CD14-positive monocyte (primary cell): Measurements from ENCODE around the gene RTL5. TPM values are rescaled to one million over a fixed set of nuclear protein-coding genes. Genes with fewer than 3 reads are reported as not detected.

Experiments
- DNase-seq, 3 donors: peaks; one replicate each; pipeline ENCODE4 v3.0.0-alpha.2; 2011 to 2022
- H2AFZ ChIP-seq: 2 replicates; pipeline ENCODE4 v1.6.0; 2012; ENCODE audit warnings: mild to moderate bottlenecking, low read depth, low read length, inconsistent platforms; ENCODE audit not compliant: insufficient read depth, poor library complexity, severe bottlenecking
- H3K27ac ChIP-seq, 2 donors: 1 replicate in 1 of 2; 2 replicates in 1 of 2; pipeline ENCODE4 v1.5.1; 2012 to 2013; ENCODE audit warnings: low read length in 2 of 2, control low read depth in 1 of 2, inconsistent platforms in 1 of 2, low read depth in 1 of 2, mild to moderate bottlenecking in 1 of 2
- H3K27me3 ChIP-seq, 2 donors: one replicate each; pipeline versions ENCODE4 v1.6.0 to v1.6.1; 2011 to 2013; ENCODE audit warnings: low read length in 2 of 2; ENCODE audit not compliant: control insufficient read depth in 2 of 2, insufficient read depth in 2 of 2
- H3K36me3 ChIP-seq, 2 donors: replicated peaks in 1 of 2; 1 replicate in 1 of 2; 2 replicates in 1 of 2; pipeline versions ENCODE4 v1.5.1 to v1.6.1; 2012 to 2013; ENCODE audit warnings: low read length in 2 of 2, control low read depth in 1 of 2, inconsistent platforms in 1 of 2, mild to moderate bottlenecking in 1 of 2; ENCODE audit not compliant: insufficient read depth in 2 of 2, control insufficient read depth in 1 of 2
- H3K4me1 ChIP-seq, 2 donors: 1 replicate in 1 of 2; 2 replicates in 1 of 2; pipeline versions ENCODE4 v1.5.1 to v1.6.1; 2012 to 2013; ENCODE audit warnings: low read length in 2 of 2, control low read depth in 1 of 2, inconsistent platforms in 1 of 2, mild to moderate bottlenecking in 1 of 2, moderate library complexity in 1 of 2; ENCODE audit not compliant: insufficient read depth in 2 of 2, control insufficient read depth in 1 of 2
- H3K4me2 ChIP-seq: replicated peaks from 2 replicates; pipeline ENCODE3; 2012; ENCODE audit warnings: low read length, moderate library complexity, mild to moderate bottlenecking; ENCODE audit not compliant: poor library complexity, severe bottlenecking; ENCODE audit errors: extremely low read depth
- H3K4me3 ChIP-seq, 3 experiments: fragments of 200-600 bp in 1 of 3; sonication (generic) in 1 of 3; replicated peaks in 1 of 3; 1 replicate in 2 of 3; 2 replicates in 1 of 3; pipeline ENCODE4 v1.5.1; 2011 to 2013; ENCODE audit warnings: low read length in 3 of 3, mild to moderate bottlenecking in 3 of 3, control low read depth in 2 of 3, low read depth in 2 of 3, inconsistent platforms in 1 of 3, moderate library complexity in 1 of 3
- H3K79me2 ChIP-seq: 2 replicates; pipeline ENCODE4 v1.6.0; 2012; ENCODE audit warnings: mild to moderate bottlenecking, control low read depth, inconsistent platforms, low read length, moderate library complexity; ENCODE audit not compliant: insufficient read depth
- H3K9ac ChIP-seq: 2 replicates; pipeline ENCODE4 v1.6.0; 2017; ENCODE audit warnings: low read length, mild to moderate bottlenecking; ENCODE audit not compliant: insufficient read depth, poor library complexity, severe bottlenecking
- H3K9me3 ChIP-seq, 2 donors: replicated peaks in 1 of 2; 1 replicate in 1 of 2; 2 replicates in 1 of 2; pipeline versions ENCODE4 v1.5.1 to v1.6.1; 2012 to 2013; ENCODE audit warnings: low read length in 2 of 2, control low read depth in 1 of 2; ENCODE audit not compliant: control insufficient read depth in 1 of 2, insufficient read depth in 1 of 2
- H4K20me1 ChIP-seq: 2 replicates; pipeline ENCODE4 v1.6.0; 2012; ENCODE audit warnings: mild to moderate bottlenecking, low read length, control low read depth, moderate library complexity; ENCODE audit not compliant: insufficient read depth
- H3K27ac Mint-ChIP-seq, 7 donors: one replicate each; pipeline ENCODE4 v1.8.0; 2020; ENCODE audit warnings: mild to moderate bottlenecking in 7 of 7, mixed read lengths in 7 of 7, moderate library complexity in 6 of 7, inconsistent platforms in 2 of 7
- H3K27me3 Mint-ChIP-seq, 3 donors: one replicate each; pipeline ENCODE4 v1.8.0; 2021 to 2022; ENCODE audit warnings: low read depth in 3 of 3, mild to moderate bottlenecking in 3 of 3, mixed read lengths in 3 of 3, moderate library complexity in 3 of 3, inconsistent platforms in 1 of 3
- H3K36me3 Mint-ChIP-seq, 2 donors: one replicate each; pipeline ENCODE4 v1.8.0; 2020; ENCODE audit warnings: mixed read lengths in 2 of 2, inconsistent platforms in 1 of 2, mild to moderate bottlenecking in 1 of 2
- H3K4me1 Mint-ChIP-seq: one replicate; pipeline ENCODE4 v1.8.0; 2020; ENCODE audit warnings: mild to moderate bottlenecking, mixed read lengths
- H3K4me3 Mint-ChIP-seq, 2 donors: one replicate each; pipeline ENCODE4 v1.8.0; 2020; ENCODE audit warnings: mild to moderate bottlenecking in 2 of 2, mixed read lengths in 2 of 2, moderate library complexity in 1 of 2
- H3K9me3 Mint-ChIP-seq, 7 donors: one replicate each; pipeline ENCODE4 v1.8.0; 2020 to 2022; ENCODE audit warnings: mixed read lengths in 7 of 7, mild to moderate bottlenecking in 6 of 7, moderate library complexity in 6 of 7, inconsistent platforms in 2 of 7
- CTCF ChIP-seq: fragments of 200-600 bp; IDR thresholded peaks from one replicate; pipeline ENCODE4 v1.8.0; 2022; ENCODE audit warnings: antibody characterized with exemption, mild to moderate bottlenecking
- WGBS: methylation state at CpG from one replicate; pipeline ENCODE4 v1.1.5; 2013; ENCODE audit warnings: missing lambda C conversion rate; ENCODE audit not compliant: insufficient coverage; 5-methylcytosine and 5-hydroxymethylcytosine counted together
- intact Hi-C, 2 donors: fragments of 100-400 bp; cut with micrococcal nuclease; formaldehyde crosslinking; loops; one replicate each; pipeline versions ENCODE4 v1.15.0 to v1.15.1; 2023
- polyA plus RNA-seq, 3 donors: library from polyadenylated mRNA; depleted of rRNA in 1 of 3; unstranded in 2 of 3; stranded (reverse) in 1 of 3; fragments of 300-500 nt in 2 of 3; fragments of >200 nt in 1 of 3; fragmentation: Illumina TruSeq in 2 of 3; gene quantifications; 1 replicate in 2 of 3; 2 replicates in 1 of 3; pipeline ENCODE4 v1.2.3, GENCODE V29; 2012 to 2021

The RTL5 gene
- polyA plus RNA-seq, 3 donors, result 0.24 to 4.9 (median 0.59) TPM

GRCh38 chrX:72126539-72127140 is 5.1 kb downstream of the RTL5 start:
- Mint-ChIP-seq H3K27me3 (peaks cover 0 to 41% (median 0%) of the 10 kb centered on the region in 3 donors), H3K9me3 (peaks cover 0 to 11% (median 5%) of the 10 kb centered on the region in 7 donors), H3K4me1 (peaks cover 92% of the 10 kb centered on the region), H3K4me3 (peak overlapping the region; percentile 58 to 67), H3K27ac (peak overlapping the region; percentile 80 to 98 (median 93)), H3K36me3 (peaks cover 16 to 35% of the 10 kb centered on the region in 2 donors)
- Histone ChIP-seq H3K4me3 (peak overlapping the region in 1 of 3 experiments; percentile 7), H3K79me2 (peaks cover 70% of the 10 kb centered on the region), H3K4me2 (peak overlapping the region; percentile 32), H3K9ac (peak overlapping the region; percentile 1), H3K36me3 (no peaks in the 10 kb centered on the region), H4K20me1 (peaks cover 32% of the 10 kb centered on the region), H3K27me3 (no peaks in the 10 kb centered on the region), H3K9me3 (no peaks in the 10 kb centered on the region), H3K4me1 (peaks cover 97 to 98% of the 10 kb centered on the region in 2 donors), H2AFZ (no peak overlapping the region), H3K27ac (peak overlapping the region; percentile 71 to 97)
- peak; percentile 80 to 82 (median 81) for DNase-seq
- TF ChIP-seq CTCF, result peak; percentile 68
- WGBS, result 0% methylated on average over 4 of the region's 9 CpGs
- intact Hi-C loops, result loop anchor here (2.0 to 10.0 kb wide), 5 partner anchors 62 to 129 kb away; no protein-coding TSS in a partner anchor

- H3K27me3 ChIP-seq, result no peaks in the 10 kb centered on the region
- Mint-ChIP-seq H3K36me3 (peaks cover 16 to 35% of the 10 kb centered on the region in 2 donors), H3K27me3 (peaks cover 0 to 41% (median 0%) of the 10 kb centered on the region in 3 donors), H3K4me3 (peak overlapping the region in 1 of 2 donors; percentile 46), H3K4me1 (peaks cover 92% of the 10 kb centered on the region), H3K9me3 (peaks cover 0 to 7% (median 2%) of the 10 kb centered on the region in 7 donors), H3K27ac (peak overlapping the region; percentile 80 to 98 (median 93))
- H4K20me1 ChIP-seq, result peaks cover 31% of the 10 kb centered on the region
- peaks cover 70% of the 10 kb centered on the region for H3K79me2 ChIP-seq
- no peaks in the 10 kb centered on the region for H3K9me3 ChIP-seq
- no peak for DNase-seq
- no peak for TF ChIP-seq CTCF
- H3K4me1 ChIP-seq, result peaks cover 100% of the 10 kb centered on the region in 2 donors
- H3K27ac ChIP-seq, result peak overlapping the region; percentile 71 to 97
- no peak overlapping the region for H2AFZ ChIP-seq
- peak overlapping the region; percentile 1 for H3K9ac ChIP-seq
- H3K36me3 ChIP-seq, result no peaks in the 10 kb centered on the region
- intact Hi-C loops, result loop anchor here (2.0 to 10.0 kb wide), 5 partner anchors 61 to 129 kb away; no protein-coding TSS in a partner anchor
- peak overlapping the region; percentile 32 for H3K4me2 ChIP-seq
- H3K4me3 ChIP-seq, result peak overlapping the region in 1 of 3 experiments; percentile 4
- WGBS, result no CpG with 5 or more reads among the region's 3 CpGs
Observed at GRCh38 chrX:72126048-72126415, 5.7 kb downstream of the RTL5 start.
